MM.1S (cell line): ENCODE measurements around the gene PALB2.
A peak's percentile ranks its signal among the peaks of the same experiment; 100 is the strongest.

Experiments used
- DNase-seq: peaks from one replicate; pipeline ENCODE4 v3.0.0-alpha.2; 2015
- H2AFZ ChIP-seq: fragments of 300-600 bp; sonication (generic); 2 replicates; pipeline ENCODE4 v1.6.0; 2016; ENCODE audit warnings: antibody characterized with exemption, low read length
- H3F3A ChIP-seq: fragments of 300-600 bp; sonication (generic); 2 replicates; pipeline ENCODE4 v1.6.1; 2016; ENCODE audit warnings: mild to moderate bottlenecking, antibody characterized with exemption, low read length, moderate library complexity, mixed read lengths; ENCODE audit not compliant: insufficient read depth
- H3K27ac ChIP-seq: fragments of 300-600 bp; sonication (generic); 2 replicates; pipeline ENCODE4 v1.5.1; 2016; ENCODE audit warnings: mild to moderate bottlenecking, low read length
- H3K27me3 ChIP-seq: fragments of 300-600 bp; sonication (generic); replicated peaks from 2 replicates; pipeline ENCODE4 v1.6.0; 2016; ENCODE audit warnings: low read length; ENCODE audit not compliant: insufficient read depth
- H3K36me3 ChIP-seq: fragments of 300-600 bp; sonication (generic); replicated peaks from 2 replicates; pipeline ENCODE4 v1.6.1; 2016; ENCODE audit warnings: mild to moderate bottlenecking, low read length, mixed read lengths; ENCODE audit not compliant: insufficient read depth
- H3K4me1 ChIP-seq: fragments of 300-600 bp; sonication (generic); 2 replicates; pipeline ENCODE4 v1.6.1; 2016; ENCODE audit warnings: low read length, mixed read lengths
- H3K4me2 ChIP-seq: fragments of 300-600 bp; sonication (generic); 2 replicates; pipeline ENCODE4 v1.6.0; 2016; ENCODE audit warnings: low read depth, low read length
- H3K4me3 ChIP-seq: fragments of 300-600 bp; sonication (generic); 2 replicates; pipeline ENCODE4 v1.5.1; 2016; ENCODE audit warnings: low read length, mixed read lengths
- H3K79me2 ChIP-seq: fragments of 300-600 bp; sonication (generic); 2 replicates; pipeline ENCODE4 v1.6.1; 2016; ENCODE audit warnings: mixed run types, low read length, mixed read lengths
- H3K9ac ChIP-seq: fragments of 300-600 bp; sonication (generic); 2 replicates; pipeline ENCODE4 v1.6.1; 2016; ENCODE audit warnings: low read length, mixed read lengths
- H3K9me2 ChIP-seq: fragments of 300-600 bp; sonication (generic); replicated peaks from 2 replicates; pipeline ENCODE4 v1.6.1; 2016; ENCODE audit warnings: mild to moderate bottlenecking, low read length, mixed read lengths; ENCODE audit not compliant: insufficient read depth
- H3K9me3 ChIP-seq: fragments of 300-600 bp; sonication (generic); replicated peaks from 2 replicates; pipeline ENCODE4 v1.6.1; 2016; ENCODE audit warnings: mild to moderate bottlenecking, low read length, mixed read lengths; ENCODE audit not compliant: insufficient read depth
- H4K20me1 ChIP-seq: fragments of 300-600 bp; sonication (generic); 2 replicates; pipeline ENCODE4 v1.6.1; 2016; ENCODE audit warnings: mild to moderate bottlenecking, low read length, moderate library complexity, mixed read lengths; ENCODE audit not compliant: insufficient read depth
- EZH2 ChIP-seq: fragments of 300-600 bp; sonication (generic); optimal IDR thresholded peaks from 2 replicates; pipeline ENCODE3; 2017; ENCODE audit warnings: low read depth, mild to moderate bottlenecking, antibody characterized with exemption, low read length, mixed read lengths
- EZH2phosphoT487 ChIP-seq: fragments of 300-600 bp; sonication (generic); IDR thresholded peaks from 2 replicates; pipeline ENCODE4 v1.6.1; 2018; ENCODE audit warnings: antibody characterized with exemption, low read length
- TF ChIP-seq, protein P1 (sequence below): fragments of 300-600 bp; sonication (generic); IDR thresholded peaks from 2 replicates; pipeline ENCODE4 v1.5.1; 2016; ENCODE audit warnings: antibody characterized with exemption, low read length, mixed read lengths

PALB2 gene

GRCh38 chr16:23640931-23641765, at the start of gene PALB2, which contains the start of gene DCTN5:
TSS of gene PALB2 (minus strand) at chr16:23641310. CDS start at chr16:23641157, 153 bp downstream.
TSS of gene DCTN5 (plus strand) at chr16:23641466. CDS start at chr16:23641543, 77 bp downstream.
- H4K20me1 ChIP-seq = no peaks in the 10 kb centered on the region
- H3K79me2 ChIP-seq = peaks cover 48% of the 10 kb centered on the region
- peak within 1 kb of the TSS; percentile 80 for H3K9ac ChIP-seq
- H3K27ac ChIP-seq = peak within 1 kb of the TSS; percentile 31; the same call in 1 of the 2 replicates
- H3K4me3 ChIP-seq = peak within 1 kb of the TSS; percentile 90
- TF ChIP-seq, protein P1, sequence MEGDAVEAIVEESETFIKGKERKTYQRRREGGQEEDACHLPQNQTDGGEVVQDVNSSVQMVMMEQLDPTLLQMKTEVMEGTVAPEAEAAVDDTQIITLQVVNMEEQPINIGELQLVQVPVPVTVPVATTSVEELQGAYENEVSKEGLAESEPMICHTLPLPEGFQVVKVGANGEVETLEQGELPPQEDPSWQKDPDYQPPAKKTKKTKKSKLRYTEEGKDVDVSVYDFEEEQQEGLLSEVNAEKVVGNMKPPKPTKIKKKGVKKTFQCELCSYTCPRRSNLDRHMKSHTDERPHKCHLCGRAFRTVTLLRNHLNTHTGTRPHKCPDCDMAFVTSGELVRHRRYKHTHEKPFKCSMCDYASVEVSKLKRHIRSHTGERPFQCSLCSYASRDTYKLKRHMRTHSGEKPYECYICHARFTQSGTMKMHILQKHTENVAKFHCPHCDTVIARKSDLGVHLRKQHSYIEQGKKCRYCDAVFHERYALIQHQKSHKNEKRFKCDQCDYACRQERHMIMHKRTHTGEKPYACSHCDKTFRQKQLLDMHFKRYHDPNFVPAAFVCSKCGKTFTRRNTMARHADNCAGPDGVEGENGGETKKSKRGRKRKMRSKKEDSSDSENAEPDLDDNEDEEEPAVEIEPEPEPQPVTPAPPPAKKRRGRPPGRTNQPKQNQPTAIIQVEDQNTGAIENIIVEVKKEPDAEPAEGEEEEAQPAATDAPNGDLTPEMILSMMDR = no peak
- TF ChIP-seq EZH2 = no peak
- TF ChIP-seq EZH2phosphoT487 = no peak
- peak; percentile 97 for DNase-seq
- H3K9me2 ChIP-seq = no peaks in the 10 kb centered on the region
- no peaks in the 10 kb centered on the region for H3K9me3 ChIP-seq
- no peaks in the 10 kb centered on the region; the same call in 1 of the 2 replicates for H3F3A ChIP-seq
- 0 out of 2 replicates have a peak, but pooled peaks cover 2% of the 10 kb centered on the region for H3K4me1 ChIP-seq
- no peaks in the 10 kb centered on the region for H3K36me3 ChIP-seq
- peak within 1 kb of the TSS; percentile 74 for H3K4me2 ChIP-seq
- H2AFZ ChIP-seq = peak within 1 kb of the TSS; percentile 90
- H3K27me3 ChIP-seq = no peaks in the 10 kb centered on the region

DNA sequence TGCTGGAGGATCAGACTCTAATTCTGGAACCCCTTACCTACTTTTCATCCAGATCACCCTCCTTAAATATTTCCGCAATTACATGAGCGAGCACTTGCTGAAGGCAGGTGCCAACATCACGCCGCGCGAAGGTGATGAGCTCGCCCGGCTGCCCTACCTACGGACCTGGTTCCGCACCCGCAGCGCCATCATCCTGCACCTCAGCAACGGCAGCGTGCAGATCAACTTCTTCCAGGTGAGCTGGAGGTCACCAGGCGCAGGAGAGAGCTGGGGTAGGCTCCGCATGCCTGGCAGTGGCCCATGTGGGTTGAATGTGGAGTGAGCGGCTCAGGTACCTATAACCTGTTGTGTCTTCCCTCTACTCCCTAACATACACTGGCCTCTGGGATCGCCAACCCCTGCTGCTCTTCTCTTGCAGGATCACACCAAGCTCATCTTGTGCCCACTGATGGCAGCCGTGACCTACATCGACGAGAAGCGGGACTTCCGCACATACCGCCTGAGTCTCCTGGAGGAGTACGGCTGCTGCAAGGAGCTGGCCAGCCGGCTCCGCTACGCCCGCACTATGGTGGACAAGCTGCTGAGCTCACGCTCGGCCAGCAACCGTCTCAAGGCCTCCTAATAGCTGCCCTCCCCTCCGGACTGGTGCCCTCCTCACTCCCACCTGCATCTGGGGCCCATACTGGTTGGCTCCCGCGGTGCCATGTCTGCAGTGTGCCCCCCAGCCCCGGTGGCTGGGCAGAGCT, 48.5 kb upstream of the PALB2 start:
- Histone ChIP-seq H3K27me3 (no peaks in the 10 kb centered on the region), H3K4me2 (no peak overlapping the region), H3K9me2 (no peaks in the 10 kb centered on the region), H4K20me1 (no peaks in the 10 kb centered on the region), H2AFZ (no peak overlapping the region), H3K27ac (no peak overlapping the region), H3K36me3 (0 out of 2 replicates have a peak, but pooled peaks cover 14% of the 10 kb centered on the region), H3K4me3 (no peak overlapping the region), H3K9ac (no peak overlapping the region), H3K79me2 (peaks cover 4% of the 10 kb centered on the region), H3F3A (0 out of 2 replicates have a peak, but pooled peaks cover 2% of the 10 kb centered on the region), H3K9me3 (no peaks in the 10 kb centered on the region), H3K4me1 (no peaks in the 10 kb centered on the region)
- TF ChIP-seq EZH2phosphoT487 (no peak), EZH2 (no peak)
- TF ChIP-seq, protein P1 = no peak
- DNase-seq = no peak

- peaks cover 23% of the 10 kb centered on the region for H3K79me2 ChIP-seq
- no peak for DNase-seq
- H4K20me1 ChIP-seq = no peaks in the 10 kb centered on the region
These were observed 46.1 kb upstream of the PALB2 start for GRCh38 chr16:23687034-23687808.

More at GRCh38 chr16:23687034-23687808, 46.1 kb upstream of the PALB2 start:
- H3F3A ChIP-seq = peaks cover 2% of the 10 kb centered on the region; the same call in 1 of the 2 replicates
- TF ChIP-seq, protein P1 = no peak
- TF ChIP-seq EZH2 (no peak), EZH2phosphoT487 (no peak)
- H2AFZ ChIP-seq = no peak overlapping the region
- no peak overlapping the region for H3K4me2 ChIP-seq
- no peaks in the 10 kb centered on the region for H3K9me2 ChIP-seq
- H3K9me3 ChIP-seq = no peaks in the 10 kb centered on the region
- no peaks in the 10 kb centered on the region for H3K4me1 ChIP-seq
- no peaks in the 10 kb centered on the region for H3K27me3 ChIP-seq
- peaks cover 17% of the 10 kb centered on the region; the same call in 1 of the 2 replicates for H3K36me3 ChIP-seq
- H3K27ac ChIP-seq = no peak overlapping the region
- H3K4me3 ChIP-seq = no peak overlapping the region
- H3K9ac ChIP-seq = no peak overlapping the region
